Esophagus squamous epithelium (tissue), 5 donors: ENCODE data around the gene PODNL1. TPM values are rescaled to one million over a fixed set of nuclear protein-coding genes. Genes with fewer than 3 reads are reported as not detected.

ENCODE experiments used
- DNase-seq: peaks from one replicate; lab custom pipeline; 2025; lab: John Stamatoyannopoulos, UW
- H3K27ac ChIP-seq, 4 donors: fragments of 200-600 bp; sonication (generic); one replicate each; pipeline ENCODE4 v1.5.1; 2016 to 2019; ENCODE audit warnings: mild to moderate bottlenecking in 1 of 4
- H3K27me3 ChIP-seq, 4 donors: fragments of 200-600 bp; sonication (generic); 1 replicate in 3 of 4; 2 replicates in 1 of 4; pipeline versions ENCODE4 v1.5.1 to v1.6.0; 2017 to 2021; ENCODE audit warnings: antibody characterized with exemption in 1 of 4
- H3K36me3 ChIP-seq, 3 donors: fragments of 200-600 bp; sonication (generic); one replicate each; pipeline ENCODE4 v1.5.1; 2016 to 2019
- H3K4me1 ChIP-seq, 3 donors: fragments of 200-600 bp; sonication (generic); one replicate each; pipeline ENCODE4 v1.5.1; 2017 to 2019
- H3K4me3 ChIP-seq, 4 donors: fragments of 200-600 bp; sonication (generic); 1 replicate in 3 of 4; 2 replicates in 1 of 4; pipeline ENCODE4 v1.5.1; 2016 to 2019; ENCODE audit warnings: mild to moderate bottlenecking in 2 of 4, moderate library complexity in 1 of 4
- H3K9me3 ChIP-seq, 3 donors: fragments of 200-600 bp; sonication (generic); one replicate each; pipeline ENCODE4 v1.5.1; 2016 to 2019
- POLR2A ChIP-seq, 4 donors: fragments of 450-650 bp; IDR thresholded peaks; one replicate each; pipeline ENCODE4 v1.6.1; 2017; ENCODE audit warnings: antibody characterized with exemption in 4 of 4, mild to moderate bottlenecking in 4 of 4, moderate library complexity in 3 of 4
- WGBS, 2 donors: methylation state at CpG; one replicate each; pipeline ENCODE4 v1.1.5; 2018; 5-methylcytosine and 5-hydroxymethylcytosine counted together
- intact Hi-C: fragments of 100-400 bp; cut with DNase I; formaldehyde crosslinking; loops from one replicate; pipeline ENCODE4 v1.15.0; 2022
- total RNA-seq, 4 donors: library from RNA; depleted of rRNA; stranded (reverse); fragments of >200 nt; gene quantifications; one replicate each; pipeline ENCODE4 v1.1.0, GENCODE V29; 2016
- TF ChIP-seq, protein P1 (sequence below), 6 experiments: fragments of 450-650 bp in 4 of 6; fragments of 200-600 bp in 2 of 6; sonication (generic) in 2 of 6; IDR thresholded peaks; one replicate each; pipeline ENCODE4 v1.5.1; 2016 to 2019; ENCODE audit warnings: antibody characterized with exemption in 6 of 6, mild to moderate bottlenecking in 4 of 6, moderate library complexity in 4 of 6
- donor health status: DM: yes; HTN: yes; CAD: no.

PODNL1 gene
- total RNA-seq, 4 donors from 2014 or later, result 2.3 to 8.0 (median 3.3) TPM

DNA sequence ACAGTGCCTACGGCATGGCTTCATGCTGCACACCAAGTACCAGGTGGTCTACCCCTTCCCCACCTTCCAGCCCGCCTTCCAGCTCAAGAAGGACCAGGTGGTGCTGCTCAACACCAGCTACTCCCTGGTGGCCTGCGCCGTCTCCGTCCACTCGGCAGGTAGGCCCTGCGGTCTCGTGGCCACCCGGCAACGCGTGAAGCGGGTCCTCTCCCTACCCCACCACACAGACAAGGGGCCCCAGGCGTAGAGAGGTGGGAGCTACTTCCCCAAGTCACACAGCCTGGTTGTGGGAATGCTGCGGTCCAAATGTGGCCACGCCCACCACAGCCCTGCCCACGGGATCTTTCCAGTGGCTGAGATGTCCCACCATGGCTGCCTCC, 18.1 kb upstream of the PODNL1 start:
- Histone ChIP-seq H3K27me3 (no peaks in the 10 kb centered on the region), H3K27ac (no peak overlapping the region), H3K4me1 (peaks cover 10 to 24% (median 13%) of the 10 kb centered on the region in 3 donors), H3K36me3 (peaks cover 17 to 74% (median 39%) of the 10 kb centered on the region in 3 donors), H3K4me3 (no peak overlapping the region), H3K9me3 (no peaks in the 10 kb centered on the region)
- WGBS, 2 donors, result 77 to 82% methylated on average over 2 to 3 of the region's 16 CpGs
- TF ChIP-seq POLR2A (IDR thresholded peaks at IDR 0.05), result no peak
- TF ChIP-seq, protein P1, sequence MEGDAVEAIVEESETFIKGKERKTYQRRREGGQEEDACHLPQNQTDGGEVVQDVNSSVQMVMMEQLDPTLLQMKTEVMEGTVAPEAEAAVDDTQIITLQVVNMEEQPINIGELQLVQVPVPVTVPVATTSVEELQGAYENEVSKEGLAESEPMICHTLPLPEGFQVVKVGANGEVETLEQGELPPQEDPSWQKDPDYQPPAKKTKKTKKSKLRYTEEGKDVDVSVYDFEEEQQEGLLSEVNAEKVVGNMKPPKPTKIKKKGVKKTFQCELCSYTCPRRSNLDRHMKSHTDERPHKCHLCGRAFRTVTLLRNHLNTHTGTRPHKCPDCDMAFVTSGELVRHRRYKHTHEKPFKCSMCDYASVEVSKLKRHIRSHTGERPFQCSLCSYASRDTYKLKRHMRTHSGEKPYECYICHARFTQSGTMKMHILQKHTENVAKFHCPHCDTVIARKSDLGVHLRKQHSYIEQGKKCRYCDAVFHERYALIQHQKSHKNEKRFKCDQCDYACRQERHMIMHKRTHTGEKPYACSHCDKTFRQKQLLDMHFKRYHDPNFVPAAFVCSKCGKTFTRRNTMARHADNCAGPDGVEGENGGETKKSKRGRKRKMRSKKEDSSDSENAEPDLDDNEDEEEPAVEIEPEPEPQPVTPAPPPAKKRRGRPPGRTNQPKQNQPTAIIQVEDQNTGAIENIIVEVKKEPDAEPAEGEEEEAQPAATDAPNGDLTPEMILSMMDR (IDR thresholded peaks at IDR 0.05), result no peak
- intact Hi-C loops, result no loop called here
- no peak for DNase-seq

DNA sequence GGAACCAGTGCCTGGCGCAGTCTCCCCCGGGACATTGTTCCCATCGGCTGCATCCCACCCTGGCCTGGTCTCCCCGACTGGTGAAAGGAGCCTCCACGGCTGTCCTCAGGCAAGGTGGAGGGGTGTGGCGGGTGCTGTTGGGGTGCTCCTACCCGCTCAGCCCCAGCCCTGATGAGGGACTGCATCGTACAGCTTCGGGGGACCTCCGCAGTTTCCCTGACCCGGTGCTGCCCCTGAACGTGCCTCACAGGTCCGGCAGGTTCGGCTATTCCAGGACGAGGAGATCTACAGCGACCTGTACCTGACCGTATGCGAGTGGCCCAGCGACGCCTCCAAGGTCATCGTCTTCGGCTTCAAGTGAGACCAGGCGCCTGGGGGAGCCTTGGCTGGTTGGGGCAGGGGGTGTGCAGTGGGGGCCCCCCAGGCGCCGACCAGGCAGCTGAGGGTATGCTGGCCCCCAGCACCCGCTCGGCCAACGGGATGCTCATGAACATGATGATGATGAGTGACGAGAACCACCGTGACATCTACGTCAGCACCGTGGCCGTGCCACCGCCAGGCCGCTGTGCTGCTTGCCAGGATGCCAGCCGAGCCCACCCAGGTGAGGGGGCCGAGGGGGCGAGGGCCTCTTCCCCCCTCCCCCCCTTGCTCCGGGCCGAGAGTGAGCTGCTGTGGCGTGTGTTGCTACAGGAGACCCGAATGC, 17.6 kb upstream of the PODNL1 start:
- TF ChIP-seq, protein P1 (IDR thresholded peaks at IDR 0.05), result no peak
- TF ChIP-seq POLR2A (IDR thresholded peaks at IDR 0.05), result no peak
- H3K36me3 ChIP-seq, result peaks cover 17 to 68% (median 39%) of the 10 kb centered on the region in 3 donors

DNA sequence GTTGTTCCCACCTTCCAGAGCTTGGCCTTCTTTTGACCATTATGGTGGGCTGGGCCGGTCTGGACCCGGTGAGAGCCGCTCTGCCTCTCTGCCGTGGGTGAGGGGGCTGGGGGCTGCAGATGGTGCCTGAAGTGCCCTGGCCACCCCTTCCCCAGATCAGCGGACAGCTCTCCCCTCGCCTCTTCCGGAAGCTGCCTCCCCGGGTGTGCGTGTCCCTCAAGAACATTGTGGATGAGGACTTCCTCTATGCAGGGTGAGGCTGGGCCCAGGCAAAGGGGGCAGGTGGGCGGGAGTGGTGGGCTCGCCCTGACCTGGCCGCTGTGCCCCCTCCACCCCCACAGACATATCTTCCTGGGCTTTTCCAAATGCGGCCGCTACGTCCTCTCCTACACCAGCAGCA, 16.0 kb upstream of the PODNL1 start:
- H3K36me3 ChIP-seq, result peaks cover 17 to 52% (median 30%) of the 10 kb centered on the region in 3 donors
- H3K4me1 ChIP-seq, result peaks cover 10 to 24% (median 13%) of the 10 kb centered on the region in 3 donors
- WGBS, 2 donors, result 93 to 96% methylated on average over 9 to 10 of the region's 15 CpGs
- no peak overlapping the region for H3K4me3 ChIP-seq
- no peaks in the 10 kb centered on the region for H3K27me3 ChIP-seq
- intact Hi-C loops, result no loop called here
- TF ChIP-seq, protein P1 (IDR thresholded peaks at IDR 0.05), result no peak
- no peak for TF ChIP-seq POLR2A (IDR thresholded peaks at IDR 0.05)
- DNase-seq, result no peak
- no peak overlapping the region for H3K27ac ChIP-seq
- H3K9me3 ChIP-seq, result no peaks in the 10 kb centered on the region

More for the DNA sequence above, 17.6 kb upstream of the PODNL1 start:
- H3K27ac ChIP-seq, result no peak overlapping the region
- H3K4me3 ChIP-seq, result no peak overlapping the region
- DNase-seq, result no peak
- no peaks in the 10 kb centered on the region for H3K27me3 ChIP-seq
- H3K4me1 ChIP-seq, result peaks cover 10 to 24% (median 13%) of the 10 kb centered on the region in 3 donors
- 80 to 93% methylated on average over 1 to 12 of the region's 42 CpGs for WGBS, 2 donors
- intact Hi-C loops, result no loop called here
- no peaks in the 10 kb centered on the region for H3K9me3 ChIP-seq

DNA sequence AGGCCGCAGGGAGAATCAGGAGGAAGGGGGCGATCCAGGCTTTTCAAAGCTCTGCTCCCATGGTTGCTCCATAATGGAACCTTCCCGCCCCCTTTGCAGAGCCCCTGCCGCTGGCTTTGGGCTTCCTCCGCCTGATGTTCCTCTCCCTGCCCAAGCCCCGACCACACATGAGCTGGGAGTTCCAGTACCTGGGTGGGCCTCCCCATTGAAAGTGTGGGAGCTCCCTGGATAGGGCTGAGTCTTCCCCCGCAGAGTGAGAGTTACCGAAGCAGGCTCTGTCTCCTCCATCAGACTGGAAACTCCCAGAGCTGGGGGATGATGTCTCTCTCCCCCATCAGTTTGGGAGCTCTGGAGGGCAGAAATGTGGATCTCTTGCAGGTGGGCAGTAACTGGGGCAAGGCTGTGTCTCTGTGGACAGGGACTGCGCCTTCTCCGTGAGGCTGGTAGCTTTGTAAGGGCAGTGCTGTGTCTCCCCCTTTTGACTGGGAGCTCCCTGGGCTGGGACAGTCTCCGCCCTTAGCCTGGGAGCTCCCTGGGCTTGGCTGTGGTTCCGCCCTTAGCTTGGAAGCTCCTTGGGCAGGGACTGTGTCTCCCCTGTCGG, 14.8 kb upstream of the PODNL1 start:
- Histone ChIP-seq H3K36me3 (peaks cover 17 to 40% (median 24%) of the 10 kb centered on the region in 3 donors), H3K9me3 (no peaks in the 10 kb centered on the region), H3K27ac (peak overlapping the region; percentile 93 to 96 (median 95)), H3K27me3 (no peaks in the 10 kb centered on the region), H3K4me3 (peak overlapping the region; percentile 75 to 96 (median 90)), H3K4me1 (peaks cover 10 to 24% (median 13%) of the 10 kb centered on the region in 3 donors)
- intact Hi-C loops, result no loop called here
- TF ChIP-seq, protein P1 (IDR thresholded peaks at IDR 0.05), result peak in 2 of 6 experiments; percentile 3 to 7
- TF ChIP-seq POLR2A (IDR thresholded peaks at IDR 0.05), result peak in 2 of 4 donors; percentile 17 to 43
- WGBS, 2 donors, result 0% methylated on average over 3 to 6 of the region's 13 CpGs
- no peak for DNase-seq
